GM21737 (cell line): ENCODE results near the gene MPST.

Source experiments
- ATAC-seq: cut with Tn5 transposase; IDR thresholded peaks from one replicate; pipeline ENCODE4 v1.9.1; 2021; ENCODE audit warnings: mild to moderate bottlenecking, moderate library complexity; ENCODE audit not compliant: unreplicated experiment

The MPST gene

GRCh38 chr22:37000676-37001534, 18.6 kb upstream of the MPST start:
- ATAC-seq = no peak

- no peak for ATAC-seq
These were observed 17.7 kb upstream of the MPST start for GRCh38 chr22:37001826-37002225.

GRCh38 chr22:37002633-37003032, 16.9 kb upstream of the MPST start:
- ATAC-seq = no peak

GRCh38 chr22:37007651-37008050, 11.9 kb upstream of the MPST start:
- ATAC-seq = no peak

DNA sequence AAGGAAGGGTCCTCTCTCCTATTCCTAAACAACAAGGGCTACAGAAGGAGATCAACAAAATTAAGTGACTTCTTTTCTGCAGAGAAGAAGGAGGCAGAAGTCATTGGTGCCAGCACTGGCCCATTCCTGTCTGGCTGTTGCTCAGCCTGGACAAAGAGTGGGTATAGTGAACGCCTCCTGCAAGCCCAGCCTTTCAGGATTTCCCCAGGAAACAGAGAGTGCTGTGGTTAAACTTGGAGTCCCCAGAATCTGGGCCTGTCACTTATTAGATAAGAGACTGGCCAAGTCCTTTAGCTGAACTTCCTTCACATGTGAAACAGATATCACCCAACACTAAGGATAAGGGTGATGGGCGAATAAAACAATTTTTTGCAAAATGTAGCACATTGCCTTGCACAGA, 11.2 kb upstream of the MPST start:
- ATAC-seq = no peak

DNA sequence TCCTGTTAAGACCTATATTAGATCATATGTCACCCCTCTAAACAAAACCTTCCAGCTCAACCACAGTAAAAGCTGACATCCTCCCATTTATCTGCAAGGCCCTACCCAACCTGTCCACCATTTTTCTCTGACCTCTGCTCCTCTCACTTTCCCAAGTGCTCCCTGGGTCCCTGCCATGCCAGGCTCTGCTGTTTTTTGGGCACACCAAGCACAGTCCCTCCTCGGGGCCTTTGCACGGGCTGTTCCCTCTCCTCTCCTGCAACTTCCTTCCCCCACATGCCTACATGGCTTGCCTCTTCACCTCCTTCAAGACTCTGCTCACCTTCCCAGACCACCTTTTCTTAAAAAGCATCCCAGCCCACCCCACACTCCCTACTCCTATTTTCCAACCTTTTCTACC, 10.1 kb upstream of the MPST start:
- no peak for ATAC-seq

GRCh38 chr22:37010174-37010573, 9.4 kb upstream of the MPST start:
- no peak for ATAC-seq

DNA sequence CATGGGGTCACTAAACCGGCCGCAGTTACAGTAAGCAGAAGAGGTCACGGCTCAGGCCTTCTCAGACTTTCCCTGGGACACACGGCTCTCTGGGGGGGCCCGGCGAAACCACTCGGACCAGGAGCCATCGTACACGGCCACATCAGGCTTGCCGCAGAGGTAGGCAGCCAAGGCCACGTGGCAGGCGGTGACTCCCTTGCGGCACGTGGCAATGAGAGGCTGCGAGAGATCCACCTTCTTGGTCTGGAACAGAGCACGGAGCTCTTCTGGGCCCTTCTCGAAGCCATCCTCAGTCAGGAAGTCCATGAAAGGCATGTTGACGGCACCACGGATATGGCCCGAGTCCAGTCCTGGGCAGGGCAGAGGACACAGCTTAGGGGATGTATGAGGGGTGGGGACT, 8.6 kb upstream of the MPST start:
- ATAC-seq = no peak

GRCh38 chr22:37011472-37011871, 8.1 kb upstream of the MPST start:
- no peak for ATAC-seq

DNA sequence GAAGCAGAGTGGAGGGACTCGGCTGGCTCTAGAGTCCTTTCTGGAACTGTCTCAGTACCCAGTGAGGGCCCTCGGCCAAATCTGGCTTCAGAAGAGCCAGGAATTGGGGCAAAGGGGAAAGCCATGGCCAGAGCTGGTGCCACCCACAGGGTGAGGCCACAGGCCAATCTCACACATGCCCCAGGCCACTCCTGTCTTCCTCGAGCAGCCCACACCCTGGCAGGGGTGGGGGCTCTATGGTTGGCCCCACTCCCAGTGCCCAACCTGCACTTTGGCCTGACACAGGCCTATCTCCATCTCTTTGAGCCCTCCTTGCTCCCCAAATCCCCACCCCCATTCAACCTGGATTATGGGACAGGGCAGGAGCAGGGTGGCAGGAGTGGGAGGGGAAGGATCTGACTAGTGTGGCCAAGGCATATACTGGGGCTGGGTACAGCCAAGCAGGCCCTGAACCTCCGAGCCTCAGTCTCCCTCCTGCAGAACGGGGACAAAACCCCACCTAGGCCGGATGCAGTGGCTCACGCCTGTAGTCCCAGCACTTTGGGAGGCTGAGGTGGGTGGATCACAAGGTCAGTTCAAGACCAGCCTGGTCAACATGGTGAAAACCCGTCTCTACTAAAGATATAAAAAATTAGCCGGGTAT, 7.2 kb upstream of the MPST start:
- no peak for ATAC-seq

- ATAC-seq = no peak
These were observed 6.6 kb upstream of the MPST start for GRCh38 chr22:37012956-37013355.

- ATAC-seq = no peak
These were observed 5.1 kb upstream of the MPST start for GRCh38 chr22:37014415-37014806.

- ATAC-seq = no peak
These were observed 4.5 kb upstream of the MPST start for GRCh38 chr22:37014835-37015586.

DNA sequence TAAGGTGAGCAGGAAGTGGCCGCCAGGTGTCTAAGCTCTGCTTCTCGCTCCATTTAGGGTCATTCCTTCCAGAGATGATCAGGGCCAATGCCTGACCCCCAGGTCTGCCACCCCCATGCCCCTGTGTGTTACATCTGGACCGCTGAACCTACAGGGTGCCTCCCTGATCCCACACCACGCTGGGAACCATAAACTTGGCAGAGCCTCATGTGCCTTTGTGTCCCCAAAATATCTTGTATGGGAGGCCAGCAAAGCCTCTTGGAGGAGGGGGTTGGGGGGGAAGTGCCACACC, 4.0 kb upstream of the MPST start:
- ATAC-seq = no peak

GRCh38 chr22:37016134-37016910, 3.2 kb upstream of the MPST start:
- ATAC-seq = no peak

GRCh38 chr22:37017356-37017755, 2.2 kb upstream of the MPST start:
- no peak for ATAC-seq

GRCh38 chr22:37018086-37018814, 1.3 kb upstream of the MPST start:
- no peak for ATAC-seq

- no peak for ATAC-seq
These were observed 680 bp upstream of the MPST start for GRCh38 chr22:37018815-37019308.

DNA sequence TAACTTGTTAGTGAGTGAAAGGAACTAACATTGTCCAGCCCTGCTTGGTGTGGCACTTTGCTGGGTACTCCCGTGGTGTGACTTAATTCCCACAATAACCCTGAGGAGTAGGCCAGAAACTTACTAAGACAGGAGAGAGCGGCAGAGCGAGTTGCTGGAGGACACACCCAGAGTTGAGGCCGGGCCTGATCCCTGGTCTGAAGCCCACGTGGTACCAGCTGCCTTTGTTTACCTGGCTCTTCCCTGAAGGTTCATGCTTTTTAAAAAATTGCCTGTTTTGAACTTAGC, 594 bp downstream of the MPST start:
- no peak for ATAC-seq

- ATAC-seq = no peak
These were observed 1.5 kb downstream of the MPST start for GRCh38 chr22:37021041-37021440.
